HEK293 (cell line): ENCODE data around the gene DCDC2.

Experiments
- GLIS2 ChIP-seq: fragments of 450-650 bp; formaldehyde crosslinking; IDR thresholded peaks from 2 replicates; pipeline ENCODE4 v1.5.1; 2016; ENCODE audit warnings: missing biosample characterization, missing genetic modification characterization
- HOXC10 ChIP-seq: sonication (generic); formaldehyde crosslinking; IDR thresholded peaks from 2 replicates; pipeline ENCODE4 v1.8.1; 2023; ENCODE audit warnings: mild to moderate bottlenecking, missing genetic modification reagents
- IKZF3 ChIP-seq: fragments of 450-650 bp; IDR thresholded peaks from 2 replicates; pipeline ENCODE4 v1.5.0; 2018; ENCODE audit warnings: missing biosample characterization, mild to moderate bottlenecking, missing genetic modification characterization, moderate library complexity
- KLF7 ChIP-seq: fragments of 450-650 bp; formaldehyde crosslinking; IDR thresholded peaks from 2 replicates; pipeline ENCODE4 v1.5.1; 2016; ENCODE audit warnings: missing biosample characterization, missing genetic modification characterization, borderline replicate concordance
- MZF1 ChIP-seq: fragments of 450-650 bp; formaldehyde crosslinking; IDR thresholded peaks from 2 replicates; pipeline ENCODE4 v1.5.1; 2017; ENCODE audit warnings: missing biosample characterization, missing genetic modification characterization, borderline replicate concordance
- PRDM1 ChIP-seq: fragments of 450-650 bp; formaldehyde crosslinking; IDR thresholded peaks from 2 replicates; pipeline ENCODE4; 2016; ENCODE audit warnings: missing biosample characterization, missing genetic modification characterization
- REST ChIP-seq: fragments of 450-650 bp; formaldehyde crosslinking; IDR thresholded peaks from 2 replicates; pipeline ENCODE4 v1.5.1; 2016; ENCODE audit warnings: missing biosample characterization, missing genetic modification characterization
- SCRT2 ChIP-seq: fragments of 450-650 bp; formaldehyde crosslinking; IDR thresholded peaks from 2 replicates; pipeline ENCODE4 v1.5.1; 2016; ENCODE audit warnings: missing biosample characterization, missing genetic modification characterization
- SP2 ChIP-seq: fragments of 450-650 bp; formaldehyde crosslinking; IDR thresholded peaks from 2 replicates; pipeline ENCODE4 v1.5.1; 2016; ENCODE audit warnings: missing biosample characterization, missing genetic modification characterization
- SP7 ChIP-seq: fragments of 450-650 bp; formaldehyde crosslinking; IDR thresholded peaks from 2 replicates; pipeline ENCODE4 v1.5.1; 2016; ENCODE audit warnings: missing biosample characterization, missing genetic modification characterization
- ZBTB20 ChIP-seq: fragments of 450-650 bp; formaldehyde crosslinking; IDR thresholded peaks from 2 replicates; pipeline ENCODE4 v1.5.1; 2016; ENCODE audit warnings: missing biosample characterization, missing genetic modification characterization
- ZBTB44 ChIP-seq: fragments of 450-650 bp; IDR thresholded peaks from 2 replicates; pipeline ENCODE4 v1.5.1; 2018; ENCODE audit warnings: missing biosample characterization, mild to moderate bottlenecking, missing genetic modification characterization
- ZBTB48 ChIP-seq: fragments of 450-650 bp; formaldehyde crosslinking; IDR thresholded peaks from 2 replicates; pipeline ENCODE4 v1.5.1; 2016; ENCODE audit warnings: missing biosample characterization, missing genetic modification characterization
- ZBTB49 ChIP-seq: fragments of 450-650 bp; formaldehyde crosslinking; IDR thresholded peaks from 2 replicates; pipeline ENCODE4 v1.5.1; 2016; ENCODE audit warnings: missing biosample characterization, missing genetic modification characterization, low read depth
- ZBTB7A ChIP-seq: fragments of 450-650 bp; formaldehyde crosslinking; IDR thresholded peaks from 2 replicates; pipeline ENCODE4 v1.5.1; 2016; ENCODE audit warnings: low read depth, missing biosample characterization, missing genetic modification characterization
- ZBTB8A ChIP-seq: fragments of 450-650 bp; formaldehyde crosslinking; IDR thresholded peaks from 2 replicates; pipeline ENCODE4 v1.5.1; 2016; ENCODE audit warnings: missing biosample characterization, missing genetic modification characterization
- ZNF121 ChIP-seq: fragments of 450-650 bp; formaldehyde crosslinking; IDR thresholded peaks from 2 replicates; pipeline ENCODE4 v1.5.1; 2016; ENCODE audit warnings: missing biosample characterization, missing genetic modification characterization
- ZNF335 ChIP-seq: fragments of 450-650 bp; formaldehyde crosslinking; conservative IDR thresholded peaks from 2 replicates; pipeline ENCODE4 v1.5.1; 2016; ENCODE audit warnings: missing biosample characterization, missing genetic modification characterization
- ZNF366 ChIP-seq: fragments of 450-650 bp; formaldehyde crosslinking; conservative IDR thresholded peaks from 2 replicates; pipeline ENCODE4 v1.5.1; 2016; ENCODE audit warnings: missing biosample characterization, missing genetic modification characterization
- ZNF394 ChIP-seq: fragments of 450-650 bp; formaldehyde crosslinking; IDR thresholded peaks from 2 replicates; pipeline ENCODE4 v1.5.1; 2016; ENCODE audit warnings: missing biosample characterization, missing genetic modification characterization, mild to moderate bottlenecking, moderate library complexity, borderline replicate concordance
- ZNF449 ChIP-seq: fragments of 450-650 bp; formaldehyde crosslinking; IDR thresholded peaks from 2 replicates; pipeline ENCODE4 v1.5.1; 2017; ENCODE audit warnings: missing biosample characterization, mild to moderate bottlenecking, missing genetic modification characterization, moderate library complexity
- ZNF549 ChIP-seq: fragments of 450-650 bp; IDR thresholded peaks from 2 replicates; pipeline ENCODE4 v1.5.1; 2018; ENCODE audit warnings: missing biosample characterization, missing genetic modification characterization, mild to moderate bottlenecking, inconsistent platforms, moderate library complexity
- ZNF558 ChIP-seq: fragments of 450-650 bp; formaldehyde crosslinking; IDR thresholded peaks from 2 replicates; pipeline ENCODE4 v1.5.1; 2016; ENCODE audit warnings: missing biosample characterization, missing genetic modification characterization
- ZNF561 ChIP-seq: fragments of 450-650 bp; IDR thresholded peaks from 2 replicates; pipeline ENCODE4 v1.5.1; 2018; ENCODE audit warnings: missing biosample characterization, missing genetic modification characterization, borderline replicate concordance
- ZNF600 ChIP-seq: fragments of 450-650 bp; formaldehyde crosslinking; IDR thresholded peaks from 2 replicates; pipeline ENCODE4 v1.5.1; 2016; ENCODE audit warnings: missing biosample characterization, missing genetic modification characterization
- ZNF664 ChIP-seq: fragments of 450-650 bp; formaldehyde crosslinking; IDR thresholded peaks from 2 replicates; pipeline ENCODE4 v1.5.1; 2016; ENCODE audit warnings: missing biosample characterization, missing genetic modification characterization
- ZNF707 ChIP-seq: fragments of 450-650 bp; formaldehyde crosslinking; IDR thresholded peaks from 2 replicates; pipeline ENCODE4 v1.5.1; 2016; ENCODE audit warnings: missing biosample characterization, missing genetic modification characterization
- ZNF76 ChIP-seq: fragments of 450-650 bp; formaldehyde crosslinking; IDR thresholded peaks from 2 replicates; pipeline ENCODE4; 2016; ENCODE audit warnings: low read depth, missing biosample characterization, missing genetic modification characterization, borderline replicate concordance
- ZNF843 ChIP-seq: fragments of 450-650 bp; formaldehyde crosslinking; IDR thresholded peaks from 2 replicates; pipeline ENCODE4 v1.5.1; 2016; ENCODE audit warnings: missing biosample characterization, missing genetic modification characterization
- ZSCAN16 ChIP-seq: fragments of 450-650 bp; formaldehyde crosslinking; IDR thresholded peaks from 2 replicates; pipeline ENCODE4 v1.5.1; 2016; ENCODE audit warnings: missing biosample characterization, missing genetic modification characterization

Gene DCDC2

GRCh38 chr6:24359640-24360454 is 2.0 kb upstream of the DCDC2 start (continued):
- TF ChIP-seq SP7 (tag by site-specific recombination): peak; percentile 86
- TF ChIP-seq ZSCAN16 (tag by site-specific recombination): peak; percentile 74; the same call in 1 of the 2 replicates
- TF ChIP-seq ZNF394 (tag by site-specific recombination): peak; percentile 47; the same call in 1 of the 2 replicates
- TF ChIP-seq REST (tag by site-specific recombination): 0 out of 2 replicates have a peak, but pooled peaks have one; percentile 5
- TF ChIP-seq ZBTB49 (tag by site-specific recombination): no peak
- 0 out of 2 replicates have a peak, but pooled peaks have one; percentile 28 for TF ChIP-seq ZNF558
- peak; percentile 80 for TF ChIP-seq SP2
- TF ChIP-seq ZBTB8A (tag by site-specific recombination): peak; percentile 84
- peak; percentile 65; the same call in 1 of the 2 replicates for TF ChIP-seq ZNF76 (tag by site-specific recombination)
- peak; percentile 95 for TF ChIP-seq ZNF366
- peak; percentile 79 for TF ChIP-seq ZBTB7A (tag by site-specific recombination)
- no peak for TF ChIP-seq ZNF549
- peak; percentile 28; the same call in 1 of the 2 replicates for TF ChIP-seq PRDM1 (tag by site-specific recombination)
- TF ChIP-seq KLF7 (tag by site-specific recombination): peak; percentile 18; the same call in 1 of the 2 replicates
- TF ChIP-seq ZNF843 (tag by site-specific recombination): peak; percentile 83
- TF ChIP-seq ZNF600 (tag by site-specific recombination): peak; percentile 75
- peak; percentile 71; the same call in 1 of the 2 replicates for TF ChIP-seq MZF1 (tag by site-specific recombination)
- TF ChIP-seq ZNF121: peak; percentile 97
- TF ChIP-seq ZNF664 (tag by site-specific recombination): 0 out of 2 replicates have a peak, but pooled peaks have one; percentile 21
- no peak for TF ChIP-seq ZNF449 (tag by site-specific recombination)
- TF ChIP-seq ZNF335 (tag by site-specific recombination): peak; percentile 92
- peak; percentile 96 for TF ChIP-seq SCRT2 (tag by site-specific recombination)
- TF ChIP-seq ZBTB44 (tag by site-specific recombination): peak; percentile 11; the same call in 1 of the 2 replicates
- TF ChIP-seq ZBTB48 (tag by site-specific recombination): peak; percentile 95
- peak; percentile 86 for TF ChIP-seq IKZF3 (tag by site-specific recombination)
- peak; percentile 93 for TF ChIP-seq ZNF561
- no peak for TF ChIP-seq ZNF707 (tag by site-specific recombination)
- peak; percentile 92 for TF ChIP-seq GLIS2
- TF ChIP-seq HOXC10 (CRISPR knock-in tag): peak; percentile 60; the same call in 1 of the 2 replicates
- TF ChIP-seq ZBTB20 (tag by site-specific recombination): peak; percentile 69; the same call in 1 of the 2 replicates
